Esophagus squamous epithelium (tissue), 5 donors: ENCODE data around the gene REX1BD. TPM values are rescaled to one million over a fixed set of nuclear protein-coding genes. Genes with fewer than 3 reads are reported as not detected.
A peak's percentile ranks its signal among the peaks of the same experiment; 100 is the strongest.

Experiments
- DNase-seq: peaks from one replicate; lab custom pipeline; 2025; lab: John Stamatoyannopoulos, UW
- H3K27ac ChIP-seq, 4 donors: fragments of 200-600 bp; sonication (generic); one replicate each; pipeline ENCODE4 v1.5.1; 2016 to 2019; ENCODE audit warnings: mild to moderate bottlenecking in 1 of 4
- H3K27me3 ChIP-seq, 4 donors: fragments of 200-600 bp; sonication (generic); 1 replicate in 3 of 4; 2 replicates in 1 of 4; pipeline versions ENCODE4 v1.5.1 to v1.6.0; 2017 to 2021; ENCODE audit warnings: antibody characterized with exemption in 1 of 4
- H3K36me3 ChIP-seq, 3 donors: fragments of 200-600 bp; sonication (generic); one replicate each; pipeline ENCODE4 v1.5.1; 2016 to 2019
- H3K4me1 ChIP-seq, 3 donors: fragments of 200-600 bp; sonication (generic); one replicate each; pipeline ENCODE4 v1.5.1; 2017 to 2019
- H3K4me3 ChIP-seq, 4 donors: fragments of 200-600 bp; sonication (generic); 1 replicate in 3 of 4; 2 replicates in 1 of 4; pipeline ENCODE4 v1.5.1; 2016 to 2019; ENCODE audit warnings: mild to moderate bottlenecking in 2 of 4, moderate library complexity in 1 of 4
- H3K9me3 ChIP-seq, 3 donors: fragments of 200-600 bp; sonication (generic); one replicate each; pipeline ENCODE4 v1.5.1; 2016 to 2019
- CTCF ChIP-seq, 6 experiments: fragments of 450-650 bp in 4 of 6; fragments of 200-600 bp in 2 of 6; sonication (generic) in 2 of 6; IDR thresholded peaks; one replicate each; pipeline ENCODE4 v1.5.1; 2016 to 2019; ENCODE audit warnings: antibody characterized with exemption in 6 of 6, mild to moderate bottlenecking in 4 of 6, moderate library complexity in 4 of 6
- POLR2A ChIP-seq, 4 donors: fragments of 450-650 bp; IDR thresholded peaks; one replicate each; pipeline ENCODE4 v1.6.1; 2017; ENCODE audit warnings: antibody characterized with exemption in 4 of 4, mild to moderate bottlenecking in 4 of 4, moderate library complexity in 3 of 4
- WGBS, 2 donors: methylation state at CpG; one replicate each; pipeline ENCODE4 v1.1.5; 2018; 5-methylcytosine and 5-hydroxymethylcytosine counted together
- intact Hi-C: fragments of 100-400 bp; cut with DNase I; formaldehyde crosslinking; loops from one replicate; pipeline ENCODE4 v1.15.0; 2022
- total RNA-seq, 4 donors: library from RNA; depleted of rRNA; stranded (reverse); fragments of >200 nt; gene quantifications; one replicate each; pipeline ENCODE4 v1.1.0, GENCODE V29; 2016
- donor health status: DM: yes; HTN: yes; CAD: no.

REX1BD gene
- total RNA-seq, 4 donors from 2014 or later: 46.8 to 69.0 (median 56.6) TPM

DNA sequence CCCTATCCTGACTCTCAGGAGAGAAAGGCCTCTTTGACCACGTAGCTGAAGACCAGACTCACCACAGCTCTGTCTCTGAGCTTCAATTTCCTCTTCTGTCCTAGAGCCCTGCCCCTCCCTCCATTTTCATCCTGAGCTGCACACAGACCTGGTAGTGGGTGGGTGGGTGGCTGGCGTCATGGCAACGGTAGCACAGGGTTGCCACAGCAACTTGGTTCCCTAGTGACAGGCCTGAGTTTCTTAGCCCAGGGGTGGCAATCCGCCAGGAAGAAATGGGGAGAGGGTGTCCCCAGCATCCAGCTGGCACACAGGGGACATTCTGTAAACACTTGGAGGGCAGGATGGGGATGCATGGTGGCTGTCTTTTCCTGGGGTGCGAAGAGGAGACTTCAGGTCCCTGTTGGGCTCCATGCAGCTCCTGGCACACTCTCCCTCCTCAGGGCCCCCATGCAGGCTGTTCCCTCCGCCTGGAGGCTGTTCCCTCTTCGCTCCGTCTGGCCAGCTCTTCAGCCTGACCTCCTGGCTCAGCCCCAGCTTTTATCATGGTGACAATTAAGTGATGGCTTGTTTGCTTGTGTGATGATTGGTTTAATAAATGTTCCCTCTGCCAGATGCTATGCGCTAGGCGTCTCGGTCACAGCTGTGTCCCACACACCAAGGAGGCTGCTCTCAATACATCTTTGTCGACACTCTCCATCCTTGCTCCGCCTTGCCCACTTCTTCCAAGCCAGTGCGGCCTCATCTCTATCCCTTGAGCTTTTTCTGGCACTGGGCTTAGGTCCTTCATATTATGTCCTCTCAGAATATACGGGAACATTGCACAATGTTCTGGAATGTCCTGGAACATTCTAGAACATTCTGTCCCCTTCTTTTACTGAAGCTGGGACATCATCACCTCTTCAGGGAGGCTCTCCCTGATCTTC, 40.8 kb downstream of the REX1BD start:
- H3K4me1 ChIP-seq: peaks cover 0 to 6% (median 4%) of the 10 kb centered on the region in 3 donors
- H3K27ac ChIP-seq: peak overlapping the region; percentile 48 to 79 (median 60)
- H3K36me3 ChIP-seq: no peaks in the 10 kb centered on the region
- DNase-seq: no peak
- no peak for TF ChIP-seq POLR2A (IDR thresholded peaks at IDR 0.05)
- TF ChIP-seq CTCF (IDR thresholded peaks at IDR 0.05): no peak
- H3K4me3 ChIP-seq: no peak overlapping the region
- H3K9me3 ChIP-seq: no peaks in the 10 kb centered on the region
- WGBS, 2 donors: 64 to 67% methylated on average over 12 to 15 of the region's 15 CpGs
- peaks cover 0 to 4% (median 0%) of the 10 kb centered on the region in 4 donors for H3K27me3 ChIP-seq
- intact Hi-C loops: no loop called here

- no peak overlapping the region for H3K27ac ChIP-seq
- DNase-seq: no peak
- no peak overlapping the region for H3K4me3 ChIP-seq
- no peaks in the 10 kb centered on the region for H3K36me3 ChIP-seq
- H3K27me3 ChIP-seq: peaks cover 0 to 4% (median 0%) of the 10 kb centered on the region in 4 donors
- H3K4me1 ChIP-seq: peaks cover 26 to 45% (median 27%) of the 10 kb centered on the region in 3 donors
- H3K9me3 ChIP-seq: no peaks in the 10 kb centered on the region
- 74 to 88% methylated on average over 3 to 8 of the region's 8 CpGs for WGBS, 2 donors
- intact Hi-C loops: no loop called here
- TF ChIP-seq CTCF (IDR thresholded peaks at IDR 0.05): no peak
- no peak for TF ChIP-seq POLR2A (IDR thresholded peaks at IDR 0.05)
These were observed 44.7 kb downstream of the REX1BD start for GRCh38 chr19:18633321-18633720.

DNA sequence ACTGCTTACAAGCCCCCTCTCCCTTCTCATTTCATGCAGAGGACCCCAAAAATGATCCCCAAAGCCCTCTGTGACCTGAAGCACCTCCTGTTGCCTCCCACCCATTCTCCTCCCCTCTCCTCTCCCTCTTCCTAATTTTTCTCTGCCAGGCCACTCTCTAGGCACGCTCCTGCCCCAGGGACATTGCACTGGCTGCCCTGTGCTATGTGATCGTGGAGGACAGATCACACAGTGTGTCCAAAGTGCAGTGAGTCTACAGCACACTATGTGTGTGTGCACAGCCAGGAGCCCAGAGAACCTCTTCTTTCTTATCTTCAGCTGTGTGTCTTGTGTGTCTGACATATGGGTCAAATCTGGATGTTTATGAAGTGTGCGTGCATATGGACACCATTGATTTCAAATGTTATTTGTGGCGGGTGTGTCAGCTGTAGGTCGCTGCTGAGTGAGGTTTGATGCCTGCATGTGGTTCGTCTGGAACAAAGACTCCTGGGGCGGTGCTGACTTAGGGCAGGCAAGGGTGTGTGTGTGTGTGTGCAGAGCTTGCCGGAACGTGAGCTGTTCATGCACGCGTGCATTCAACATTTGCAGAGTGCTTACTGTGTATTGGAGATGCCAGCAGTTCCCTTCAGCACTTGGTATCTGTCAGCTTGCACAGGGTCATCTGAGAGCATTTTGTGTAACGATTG, 46.2 kb downstream of the REX1BD start:
- Histone ChIP-seq H3K27me3 (peaks cover 0 to 4% (median 0%) of the 10 kb centered on the region in 4 donors), H3K4me3 (no peak overlapping the region), H3K9me3 (no peaks in the 10 kb centered on the region), H3K4me1 (peaks cover 23 to 51% (median 27%) of the 10 kb centered on the region in 3 donors), H3K36me3 (no peaks in the 10 kb centered on the region), H3K27ac (peak overlapping the region; percentile 75 to 92 (median 87))
- TF ChIP-seq POLR2A (IDR thresholded peaks at IDR 0.05) (no peak), CTCF (IDR thresholded peaks at IDR 0.05) (no peak)
- no peak for DNase-seq
- WGBS, 2 donors: 22 to 40% methylated on average over 9 to 12 of the region's 12 CpGs
- intact Hi-C loops: no loop called here

DNA sequence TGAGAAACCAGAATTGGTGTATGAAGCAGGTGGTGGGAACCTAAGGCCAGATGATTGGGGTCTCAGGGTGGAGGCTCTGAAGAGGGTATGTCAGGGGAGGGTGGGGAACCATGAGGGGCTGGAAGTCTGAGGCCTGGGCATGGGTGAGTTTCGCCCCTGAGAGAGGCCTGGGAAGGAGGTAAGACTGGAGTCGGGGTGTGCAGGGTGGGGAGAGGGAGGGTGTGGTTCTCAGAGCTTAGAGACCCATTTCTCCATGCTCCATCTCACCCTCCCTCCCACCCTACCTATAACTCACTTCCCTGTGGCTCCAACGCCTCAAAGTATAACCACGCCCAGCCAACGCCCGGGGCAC, 47.2 kb downstream of the REX1BD start:
- H3K4me1 ChIP-seq: peaks cover 23 to 52% (median 27%) of the 10 kb centered on the region in 3 donors
- H3K4me3 ChIP-seq: peak overlapping the region in 2 of 4 donors; percentile 79 to 91
- no peaks in the 10 kb centered on the region for H3K36me3 ChIP-seq
- H3K9me3 ChIP-seq: no peaks in the 10 kb centered on the region
- 18 to 33% methylated on average over 2 to 6 of the region's 6 CpGs for WGBS, 2 donors
- H3K27me3 ChIP-seq: peaks cover 0 to 4% (median 0%) of the 10 kb centered on the region in 4 donors
- H3K27ac ChIP-seq: peak overlapping the region; percentile 75 to 92 (median 87)
- TF ChIP-seq POLR2A (IDR thresholded peaks at IDR 0.05): no peak
- DNase-seq: no peak
- intact Hi-C loops: no loop called here

DNA sequence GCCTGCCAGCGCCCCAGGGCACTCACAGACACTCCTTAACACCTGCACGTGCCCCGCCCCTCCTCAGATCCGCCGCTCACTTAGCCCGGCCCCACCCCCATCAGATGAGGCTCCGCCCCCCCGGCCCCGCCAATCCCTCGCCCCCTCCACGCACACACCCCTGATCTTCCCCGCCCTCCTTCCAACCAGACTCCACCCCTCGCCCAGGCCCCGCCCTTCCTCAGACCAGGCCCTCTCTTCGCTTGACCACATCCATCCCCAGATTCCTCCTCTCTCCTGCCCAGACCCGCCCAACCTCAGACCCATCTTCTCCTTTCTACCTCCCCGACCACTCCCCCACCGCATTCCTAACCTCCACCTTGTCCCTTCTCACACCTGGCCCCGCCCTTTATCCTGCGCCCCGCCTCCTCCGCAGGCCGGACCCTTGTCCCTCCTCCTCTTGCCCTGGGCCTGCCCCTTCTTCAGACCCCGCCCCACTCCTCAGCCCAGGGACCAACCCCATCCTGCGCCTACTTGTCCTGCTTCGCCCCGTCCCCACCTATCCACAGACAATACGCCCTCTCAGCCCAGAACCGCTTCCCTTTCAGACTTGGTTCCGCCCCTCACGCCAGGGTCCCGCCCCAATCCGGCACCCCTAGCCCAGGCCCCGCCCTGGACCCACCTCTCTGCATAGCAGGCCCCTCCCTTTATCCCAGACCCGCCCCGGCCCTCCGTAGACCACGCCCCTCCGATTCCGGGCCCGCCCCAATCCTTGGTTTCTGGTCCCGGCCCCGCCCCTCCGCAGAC, 47.8 kb downstream of the REX1BD start:
- TF ChIP-seq CTCF (IDR thresholded peaks at IDR 0.05) (peak in 1 of 6 experiments; percentile 6), POLR2A (IDR thresholded peaks at IDR 0.05) (no peak)
- Histone ChIP-seq H3K27ac (peak overlapping the region; percentile 75 to 92 (median 87)), H3K4me1 (peaks cover 23 to 52% (median 27%) of the 10 kb centered on the region in 3 donors), H3K27me3 (peaks cover 0 to 4% (median 0%) of the 10 kb centered on the region in 4 donors), H3K4me3 (peak overlapping the region; percentile 69 to 91 (median 78)), H3K9me3 (no peaks in the 10 kb centered on the region), H3K36me3 (no peaks in the 10 kb centered on the region)
- peak; percentile 92 for DNase-seq
- intact Hi-C loops: no loop called here
- 1 to 2% methylated on average over 27 to 31 of the region's 44 CpGs for WGBS, 2 donors
